ENCODE data around the gene HVCN1.

The HVCN1 gene

GRCh38 chr12:110669193-110669502 lies 19.8 kb downstream of the HVCN1 start (continued):
- no peak for TF ChIP-seq ZFP3 (tag by site-specific recombination; IDR thresholded peaks at IDR 0.05; ENCODE audit: low read depth)
- TF ChIP-seq KLF7 (tag by site-specific recombination; IDR thresholded peaks at IDR 0.05; ENCODE audit: borderline replicate concordance) = no peak

GRCh38 chr12:110668480-110669192 lies 20.3 kb downstream of the HVCN1 start:
- Histone ChIP-seq H3K4me3 (ENCODE audit: low read depth, low read length) (no peak overlapping the region), H3K27ac (ENCODE audit: extremely low read depth, low read depth, low read length) (no peak overlapping the region), H3K36me3 (ENCODE audit: control insufficient read depth in 2 of 2, insufficient read depth in 1 of 2, low read length in 2 of 2) (no peaks in the 10 kb centered on the region), H3K9me3 (ENCODE audit: control insufficient read depth, insufficient read depth, low read depth, low read length) (no peaks in the 10 kb centered on the region), H3K4me1 (ENCODE audit: control insufficient read depth, insufficient read depth, low read length) (no peaks in the 10 kb centered on the region)
- CTCF ChIA-PET = interaction anchor here (0.6 kb wide), 1 partner anchor 51 kb away, joined by 3 read pairs; no protein-coding TSS in a partner anchor
- POLR2A ChIA-PET = no interaction called here
- TF ChIP-seq OVOL3 (tag by site-specific recombination; IDR thresholded peaks at IDR 0.05) = no peak
- TF ChIP-seq ELK4 (IDR thresholded peaks at IDR 0.05; ENCODE audit: borderline replicate concordance, low read depth, low read length) = no peak
- no peak for TF ChIP-seq ZNF391 (tag by site-specific recombination; IDR thresholded peaks at IDR 0.05; ENCODE audit: borderline replicate concordance, low read depth)
- TF ChIP-seq ZNF202 (tag by site-specific recombination; IDR thresholded peaks at IDR 0.05; ENCODE audit: borderline replicate concordance) = no peak
- TF ChIP-seq ZNF114 (tag by site-specific recombination; IDR thresholded peaks at IDR 0.05) = no peak
- TF ChIP-seq WT1 (tag by site-specific recombination; IDR thresholded peaks at IDR 0.05) = no peak
- no peak for TF ChIP-seq IKZF3 (tag by site-specific recombination; IDR thresholded peaks at IDR 0.05)
- no peak for TF ChIP-seq ZNF174 (tag by site-specific recombination; IDR thresholded peaks at IDR 0.05)
- TF ChIP-seq ZNF138 (tag by site-specific recombination; IDR thresholded peaks at IDR 0.05; ENCODE audit: borderline replicate concordance) = no peak
- TF ChIP-seq SETDB1 (IDR thresholded peaks at IDR 0.05; ENCODE audit: insufficient read length, low read length) = no peak
- TF ChIP-seq ZNF830 (tag by site-specific recombination; IDR thresholded peaks at IDR 0.05; ENCODE audit: low read depth) = no peak
- TF ChIP-seq ZNF549 (tag by site-specific recombination; IDR thresholded peaks at IDR 0.05) = no peak
- no peak for TF ChIP-seq HIC1 (tag by site-specific recombination; IDR thresholded peaks at IDR 0.05)

DNA sequence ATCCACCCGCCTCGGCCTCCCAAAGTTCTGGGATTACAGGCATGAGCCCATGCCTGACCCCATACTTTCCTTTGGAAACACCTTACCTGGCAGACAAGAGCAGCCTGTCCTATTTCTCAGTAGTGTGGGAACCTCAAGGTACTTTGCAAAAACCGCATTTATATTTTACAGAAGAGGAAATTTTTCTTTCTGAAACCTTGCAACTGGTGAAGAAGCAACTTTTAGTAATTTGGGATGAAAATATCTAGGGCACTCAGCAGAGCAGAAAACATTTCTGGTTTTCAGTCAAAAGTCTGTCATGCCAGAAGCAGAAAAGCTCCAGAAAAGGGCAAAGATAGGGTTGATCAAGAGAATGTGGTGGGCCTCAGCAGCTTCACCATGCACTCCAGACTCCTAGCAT lies 21.2 kb downstream of the HVCN1 start:
- H3K9me3 ChIP-seq (ENCODE audit: control insufficient read depth, insufficient read depth, low read depth, low read length) = no peaks in the 10 kb centered on the region
- ChIA-PET CTCF (no interaction called here), POLR2A (no interaction called here)
- H3K27ac ChIP-seq (ENCODE audit: extremely low read depth, low read depth, low read length) = no peak overlapping the region
- H3K4me1 ChIP-seq (ENCODE audit: control insufficient read depth, insufficient read depth, low read length) = no peaks in the 10 kb centered on the region
- H3K36me3 ChIP-seq (ENCODE audit: control insufficient read depth in 2 of 2, insufficient read depth in 1 of 2, low read length in 2 of 2) = no peaks in the 10 kb centered on the region
- H3K4me3 ChIP-seq (ENCODE audit: low read depth, low read length) = no peak overlapping the region
- TF ChIP-seq ZNF214 (tag by site-specific recombination; IDR thresholded peaks at IDR 0.05; ENCODE audit: borderline replicate concordance) = no peak
- TF ChIP-seq ZNF223 (tag by site-specific recombination; IDR thresholded peaks at IDR 0.05) = no peak
- TF ChIP-seq ZNF513 (tag by site-specific recombination; IDR thresholded peaks at IDR 0.05) = no peak
- no peak for TF ChIP-seq ZNF510 (tag by site-specific recombination; IDR thresholded peaks at IDR 0.05; ENCODE audit: insufficient replicate concordance)
- TF ChIP-seq ZNF610 (tag by site-specific recombination; IDR thresholded peaks at IDR 0.05; ENCODE audit: borderline replicate concordance) = no peak
- no peak for TF ChIP-seq ZNF621 (tag by site-specific recombination; IDR thresholded peaks at IDR 0.05)
- TF ChIP-seq ZNF394 (tag by site-specific recombination; IDR thresholded peaks at IDR 0.05; ENCODE audit: borderline replicate concordance) = no peak
- TF ChIP-seq SCRT2 (tag by site-specific recombination; IDR thresholded peaks at IDR 0.05) = no peak
- no peak for TF ChIP-seq ZNF549 (tag by site-specific recombination; IDR thresholded peaks at IDR 0.05)
- no peak for TF ChIP-seq ZNF830 (tag by site-specific recombination; IDR thresholded peaks at IDR 0.05; ENCODE audit: low read depth)
- TF ChIP-seq, protein P1, sequence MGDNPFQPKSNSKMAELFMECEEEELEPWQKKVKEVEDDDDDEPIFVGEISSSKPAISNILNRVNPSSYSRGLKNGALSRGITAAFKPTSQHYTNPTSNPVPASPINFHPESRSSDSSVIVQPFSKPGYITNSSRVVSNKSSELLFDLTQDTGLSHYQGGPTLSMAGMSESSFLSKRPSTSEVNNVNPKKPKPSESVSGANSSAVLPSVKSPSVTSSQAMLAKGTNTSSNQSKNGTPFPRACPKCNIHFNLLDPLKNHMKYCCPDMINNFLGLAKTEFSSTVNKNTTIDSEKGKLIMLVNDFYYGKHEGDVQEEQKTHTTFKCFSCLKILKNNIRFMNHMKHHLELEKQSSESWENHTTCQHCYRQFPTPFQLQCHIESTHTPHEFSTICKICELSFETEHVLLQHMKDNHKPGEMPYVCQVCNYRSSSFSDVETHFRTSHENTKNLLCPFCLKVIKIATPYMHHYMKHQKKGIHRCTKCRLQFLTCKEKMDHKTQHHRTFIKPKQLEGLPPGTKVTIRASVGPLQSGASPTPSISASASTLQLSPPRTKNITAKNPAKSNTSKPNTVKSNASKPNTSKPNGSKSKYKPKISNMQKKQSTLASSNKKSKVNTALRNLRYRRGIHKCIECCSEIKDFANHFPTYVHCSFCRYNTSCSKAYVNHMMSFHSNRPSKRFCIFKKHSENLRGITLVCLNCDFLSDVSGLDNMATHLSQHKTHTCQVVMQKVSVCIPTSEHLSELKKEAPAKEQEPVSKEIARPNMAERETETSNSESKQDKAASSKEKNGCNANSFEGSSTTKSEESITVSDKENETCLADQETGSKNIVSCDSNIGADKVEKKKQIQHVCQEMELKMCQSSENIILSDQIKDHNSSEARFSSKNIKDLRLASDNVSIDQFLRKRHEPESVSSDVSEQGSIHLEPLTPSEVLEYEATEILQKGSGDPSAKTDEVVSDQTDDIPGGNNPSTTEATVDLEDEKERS (tag by site-specific recombination; IDR thresholded peaks at IDR 0.05) = no peak
- TF ChIP-seq ZNF335 (tag by site-specific recombination; conservative IDR thresholded peaks at IDR 0.05) = no peak
- no peak for TF ChIP-seq ZSCAN16 (tag by site-specific recombination; IDR thresholded peaks at IDR 0.05)
